Panc1 (cell line): ENCODE measurements around the gene CCDC154. TPM values are rescaled to one million over a fixed set of nuclear protein-coding genes. Genes with fewer than 3 reads are reported as not detected.

Experiments used
- ATAC-seq: fragments of 200-7000 bp; cut with Tn5 transposase; 2 replicates; pipeline ENCODE4 v1.9.1; 2020; ENCODE audit warnings: mild to moderate bottlenecking, moderate library complexity
- BruUV-seq: library from RNA; stranded (reverse); fragments of 400-500 nt; replicated peaks from 2 replicates; lab custom pipeline; 2021; lab: Mats Ljungman, UMichigan
- CTCF ChIA-PET: fragments of 300-600 bp; sonication (Branson Sonifier 250); formaldehyde crosslinking; loops from one replicate; lab custom pipeline; 2022; ENCODE audit warnings: antibody characterized with exemption; lab: Charles Lee
- POLR2A ChIA-PET: fragments of 300-600 bp; sonication (Branson Sonifier 250); formaldehyde crosslinking; loops from one replicate; lab custom pipeline; 2022; ENCODE audit warnings: antibody characterized with exemption; lab: Charles Lee
- DNase-seq: peaks from one replicate; pipeline ENCODE4 v3.0.0-alpha.2; 2010; ENCODE audit warnings: low read depth, low spot score
- H3K27ac ChIP-seq: 2 replicates; pipeline ENCODE4 v1.5.1; 2011; ENCODE audit warnings: mild to moderate bottlenecking, low read length, inconsistent platforms
- H3K27me3 ChIP-seq: fragments of 200-500 bp; sonication (Bioruptor generic); 2 replicates; pipeline ENCODE4 v1.6.0; 2014; ENCODE audit warnings: low read length, inconsistent platforms; ENCODE audit not compliant: control insufficient read depth, insufficient read depth
- H3K36me3 ChIP-seq: fragments of 200-500 bp; sonication (Bioruptor generic); 2 replicates; pipeline ENCODE4 v1.5.1; 2014; ENCODE audit warnings: inconsistent platforms, mild to moderate bottlenecking, low read length, moderate library complexity; ENCODE audit not compliant: control insufficient read depth, insufficient read depth
- H3K4me1 ChIP-seq: 2 replicates; pipeline ENCODE4 v1.5.1; 2011; ENCODE audit warnings: inconsistent platforms, mild to moderate bottlenecking, low read length, moderate library complexity; ENCODE audit not compliant: control insufficient read depth, insufficient read depth
- H3K4me3 ChIP-seq, 2 experiments: 2 replicates each; pipeline ENCODE4 v1.5.1; 2011 to 2012; ENCODE audit warnings: low read depth in 2 of 2, low read length in 2 of 2, mild to moderate bottlenecking in 2 of 2, inconsistent platforms in 1 of 2, moderate library complexity in 1 of 2
- H3K9me3 ChIP-seq: fragments of 200-500 bp; sonication (Bioruptor generic); 2 replicates; pipeline ENCODE4 v1.5.1; 2014; ENCODE audit warnings: low read depth, mild to moderate bottlenecking, inconsistent platforms, low read length, moderate library complexity; ENCODE audit not compliant: control insufficient read depth, insufficient read depth
- POLR2AphosphoS5 ChIP-seq: IDR thresholded peaks from 2 replicates; pipeline ENCODE4 v1.6.1; 2012; ENCODE audit warnings: mild to moderate bottlenecking, low read depth, low read length, moderate library complexity
- SIN3A ChIP-seq: IDR thresholded peaks from 2 replicates; pipeline ENCODE4 v1.6.1; 2012; ENCODE audit warnings: low read depth, mild to moderate bottlenecking, low read length, moderate library complexity, borderline replicate concordance; ENCODE audit not compliant: insufficient read depth
- TCF7L2 ChIP-seq: IDR thresholded peaks from 2 replicates; pipeline ENCODE4 v1.6.1; 2011; ENCODE audit warnings: mild to moderate bottlenecking, low read depth, low read length, inconsistent platforms
- in situ Hi-C: cut with HindIII; loops from 2 replicates; pipeline ENCODE4 v1.10.0; 2016; ENCODE audit warnings: low sequenced_read_pairs, low pct_unique_long_range_greater_than_20kb
- intact Hi-C: fragments of 100-400 bp; cut with micrococcal nuclease; formaldehyde crosslinking; loops from one replicate; pipeline ENCODE4 v1.10.0; 2022; ENCODE audit not compliant: unreplicated experiment
- total RNA-seq: library from RNA; stranded (reverse); gene quantifications from one replicate; pipeline ENCODE4 v1.2.1, GENCODE V29; 2021; ENCODE audit not compliant: unreplicated experiment
- TF ChIP-seq, protein P1 (sequence below), 2 experiments: IDR thresholded peaks; 2 replicates each; pipeline ENCODE4 v1.6.1; 2011 to 2012; ENCODE audit warnings: low read depth in 2 of 2, control low read depth in 1 of 2, low read length in 1 of 2, mild to moderate bottlenecking in 1 of 2, moderate library complexity in 1 of 2; ENCODE audit not compliant: insufficient read depth in 1 of 2
- TF ChIP-seq, protein P2 (sequence below): fragments of 450-650 bp; IDR thresholded peaks from 2 replicates; pipeline ENCODE4 v1.5.1; 2017; ENCODE audit warnings: mild to moderate bottlenecking

The CCDC154 gene
- total RNA-seq, 1 experiment from 2014 or later, result 2.0 TPM

DNA sequence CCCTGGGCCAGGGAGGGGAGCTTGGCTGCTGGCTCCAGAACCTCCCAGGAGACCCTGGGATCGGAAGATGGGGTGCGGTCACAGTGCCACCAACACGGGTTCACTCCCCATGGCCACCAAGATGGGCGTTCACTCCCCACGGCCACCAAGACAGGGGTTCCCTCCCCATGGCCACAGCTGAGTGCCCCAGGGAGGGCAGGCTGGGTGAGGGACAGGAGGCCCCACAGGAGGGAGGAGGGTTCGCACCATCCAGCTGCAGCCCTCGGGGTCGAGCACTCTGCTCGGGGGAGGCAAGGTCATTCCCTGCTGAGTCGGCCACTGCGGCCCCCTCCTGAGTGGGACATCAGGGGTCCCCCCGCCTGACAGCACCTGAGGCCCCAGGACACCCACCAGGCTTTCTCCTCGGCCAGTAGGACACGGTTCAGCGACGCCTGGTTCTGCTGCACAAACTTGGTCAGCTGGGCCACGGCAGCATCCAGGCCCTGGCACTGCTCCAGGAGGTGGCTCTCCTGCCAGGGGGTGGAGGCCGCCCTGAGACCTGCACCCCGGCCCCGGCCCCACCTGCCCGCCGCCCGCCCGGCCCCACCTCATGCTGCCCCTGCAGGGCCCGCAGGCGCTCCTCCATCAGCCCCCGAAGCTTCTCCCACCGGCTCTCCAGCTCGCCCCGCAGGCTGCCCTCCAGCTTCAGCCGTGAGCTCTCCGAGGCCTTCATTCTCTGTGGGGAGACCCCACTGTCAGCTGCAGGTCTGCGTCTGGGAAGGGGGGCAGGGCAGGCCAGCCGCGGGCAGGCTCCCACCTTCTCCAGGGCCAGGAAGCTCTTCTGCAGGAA is 5.9 kb downstream of the CCDC154 start:
- intact Hi-C loops, result no loop called here
- H3K27ac ChIP-seq, result no peak overlapping the region
- ATAC-seq (no peak), DNase-seq (no peak)
- ChIA-PET CTCF (no interaction called here), POLR2A (interaction anchor here (0.5 to 0.6 kb wide), 3 partner anchors 32 to 769 kb away, joined by 4 to 10 read pairs (median 4); no protein-coding TSS in a partner anchor)
- H3K27me3 ChIP-seq, result no peaks in the 10 kb centered on the region
- no peaks in the 10 kb centered on the region for H3K9me3 ChIP-seq
- TF ChIP-seq, protein P1, sequence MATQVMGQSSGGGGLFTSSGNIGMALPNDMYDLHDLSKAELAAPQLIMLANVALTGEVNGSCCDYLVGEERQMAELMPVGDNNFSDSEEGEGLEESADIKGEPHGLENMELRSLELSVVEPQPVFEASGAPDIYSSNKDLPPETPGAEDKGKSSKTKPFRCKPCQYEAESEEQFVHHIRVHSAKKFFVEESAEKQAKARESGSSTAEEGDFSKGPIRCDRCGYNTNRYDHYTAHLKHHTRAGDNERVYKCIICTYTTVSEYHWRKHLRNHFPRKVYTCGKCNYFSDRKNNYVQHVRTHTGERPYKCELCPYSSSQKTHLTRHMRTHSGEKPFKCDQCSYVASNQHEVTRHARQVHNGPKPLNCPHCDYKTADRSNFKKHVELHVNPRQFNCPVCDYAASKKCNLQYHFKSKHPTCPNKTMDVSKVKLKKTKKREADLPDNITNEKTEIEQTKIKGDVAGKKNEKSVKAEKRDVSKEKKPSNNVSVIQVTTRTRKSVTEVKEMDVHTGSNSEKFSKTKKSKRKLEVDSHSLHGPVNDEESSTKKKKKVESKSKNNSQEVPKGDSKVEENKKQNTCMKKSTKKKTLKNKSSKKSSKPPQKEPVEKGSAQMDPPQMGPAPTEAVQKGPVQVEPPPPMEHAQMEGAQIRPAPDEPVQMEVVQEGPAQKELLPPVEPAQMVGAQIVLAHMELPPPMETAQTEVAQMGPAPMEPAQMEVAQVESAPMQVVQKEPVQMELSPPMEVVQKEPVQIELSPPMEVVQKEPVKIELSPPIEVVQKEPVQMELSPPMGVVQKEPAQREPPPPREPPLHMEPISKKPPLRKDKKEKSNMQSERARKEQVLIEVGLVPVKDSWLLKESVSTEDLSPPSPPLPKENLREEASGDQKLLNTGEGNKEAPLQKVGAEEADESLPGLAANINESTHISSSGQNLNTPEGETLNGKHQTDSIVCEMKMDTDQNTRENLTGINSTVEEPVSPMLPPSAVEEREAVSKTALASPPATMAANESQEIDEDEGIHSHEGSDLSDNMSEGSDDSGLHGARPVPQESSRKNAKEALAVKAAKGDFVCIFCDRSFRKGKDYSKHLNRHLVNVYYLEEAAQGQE (IDR thresholded peaks at IDR 0.05; ENCODE audit: insufficient read depth in 1 of 2, low read depth in 2 of 2, low read length in 1 of 2), result no peak
- no peak for TF ChIP-seq POLR2AphosphoS5
- no peak for TF ChIP-seq SIN3A
- TF ChIP-seq, protein P2, sequence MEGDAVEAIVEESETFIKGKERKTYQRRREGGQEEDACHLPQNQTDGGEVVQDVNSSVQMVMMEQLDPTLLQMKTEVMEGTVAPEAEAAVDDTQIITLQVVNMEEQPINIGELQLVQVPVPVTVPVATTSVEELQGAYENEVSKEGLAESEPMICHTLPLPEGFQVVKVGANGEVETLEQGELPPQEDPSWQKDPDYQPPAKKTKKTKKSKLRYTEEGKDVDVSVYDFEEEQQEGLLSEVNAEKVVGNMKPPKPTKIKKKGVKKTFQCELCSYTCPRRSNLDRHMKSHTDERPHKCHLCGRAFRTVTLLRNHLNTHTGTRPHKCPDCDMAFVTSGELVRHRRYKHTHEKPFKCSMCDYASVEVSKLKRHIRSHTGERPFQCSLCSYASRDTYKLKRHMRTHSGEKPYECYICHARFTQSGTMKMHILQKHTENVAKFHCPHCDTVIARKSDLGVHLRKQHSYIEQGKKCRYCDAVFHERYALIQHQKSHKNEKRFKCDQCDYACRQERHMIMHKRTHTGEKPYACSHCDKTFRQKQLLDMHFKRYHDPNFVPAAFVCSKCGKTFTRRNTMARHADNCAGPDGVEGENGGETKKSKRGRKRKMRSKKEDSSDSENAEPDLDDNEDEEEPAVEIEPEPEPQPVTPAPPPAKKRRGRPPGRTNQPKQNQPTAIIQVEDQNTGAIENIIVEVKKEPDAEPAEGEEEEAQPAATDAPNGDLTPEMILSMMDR, result no peak
- H3K4me1 ChIP-seq, result no peaks in the 10 kb centered on the region
- in situ Hi-C loops, result no loop called here
- H3K4me3 ChIP-seq, result no peak overlapping the region
- H3K36me3 ChIP-seq, result no peaks in the 10 kb centered on the region
- BruUV-seq, result no TSS peak

DNA sequence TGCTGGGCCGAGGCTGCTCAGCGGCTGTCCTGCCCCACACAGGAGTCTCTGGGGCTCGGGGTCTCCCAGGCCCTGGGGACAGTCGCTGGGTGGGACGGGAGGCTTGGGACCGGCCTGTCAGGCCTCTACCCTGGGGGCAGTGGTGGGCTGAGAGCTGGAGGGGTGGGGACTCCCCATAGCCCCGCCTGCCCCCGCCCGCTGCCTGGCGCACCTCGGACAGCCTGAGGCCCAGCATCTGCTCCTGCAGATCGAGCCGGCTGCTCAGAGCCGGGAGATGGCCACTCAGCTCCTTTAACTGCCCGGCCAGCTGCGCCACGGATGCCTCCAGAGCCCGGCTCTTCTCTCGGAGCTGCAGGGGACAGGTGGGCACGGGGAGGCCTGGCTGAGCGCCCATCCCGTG is 6.8 kb downstream of the CCDC154 start:
- intact Hi-C loops (no loop called here), in situ Hi-C loops (no loop called here)
- ATAC-seq (no peak), DNase-seq (no peak)
- ChIA-PET POLR2A (no interaction called here), CTCF (no interaction called here)
- Histone ChIP-seq H3K4me3 (no peak overlapping the region), H3K4me1 (no peaks in the 10 kb centered on the region), H3K9me3 (no peaks in the 10 kb centered on the region), H3K27me3 (no peaks in the 10 kb centered on the region), H3K27ac (no peak overlapping the region), H3K36me3 (no peaks in the 10 kb centered on the region)
- BruUV-seq, result no TSS peak
- TF ChIP-seq, protein P2, result no peak
- TF ChIP-seq SIN3A (no peak), POLR2AphosphoS5 (no peak), TCF7L2 (no peak)
- TF ChIP-seq, protein P1 (IDR thresholded peaks at IDR 0.05; ENCODE audit: insufficient read depth in 1 of 2, low read depth in 2 of 2, low read length in 1 of 2), result no peak
